SJCRH30 (cell line): ENCODE data around the gene SLC12A1. TPM values are rescaled to one million over a fixed set of nuclear protein-coding genes. Genes with fewer than 3 reads are reported as not detected.
A peak's percentile ranks its signal among the peaks of the same experiment; 100 is the strongest.
"Not testable (repeated sequence)": the region's sequence is repeated elsewhere in the genome, so short reads cannot be mapped to it uniquely, and the experiment has no call there.

Experiments
- DNase-seq, 2 experiments: peaks; one replicate each; pipeline ENCODE4 v3.0.0-alpha.2; 2015 to 2020
- H3K27ac ChIP-seq: fragments of 250-450 bp; sonication (Bioruptor Pico); 2 replicates; pipeline ENCODE4 v1.5.1; 2020; ENCODE audit warnings: mild to moderate bottlenecking, moderate library complexity
- H3K27me3 ChIP-seq: fragments of 250-450 bp; sonication (Bioruptor Pico); 2 replicates; pipeline ENCODE4 v1.5.1; 2020; ENCODE audit warnings: mild to moderate bottlenecking, moderate library complexity
- H3K36me3 ChIP-seq: fragments of 250-450 bp; sonication (Bioruptor Pico); 2 replicates; pipeline ENCODE4 v1.5.1; 2020; ENCODE audit warnings: mild to moderate bottlenecking, moderate library complexity
- H3K4me1 ChIP-seq: fragments of 250-450 bp; sonication (Bioruptor Pico); 2 replicates; pipeline ENCODE4 v1.5.1; 2020; ENCODE audit warnings: mild to moderate bottlenecking, moderate library complexity
- H3K4me3 ChIP-seq: fragments of 250-450 bp; sonication (Bioruptor Pico); 2 replicates; pipeline ENCODE4 v1.5.1; 2020; ENCODE audit warnings: mild to moderate bottlenecking, moderate library complexity
- H3K9me3 ChIP-seq: fragments of 250-450 bp; sonication (Bioruptor Pico); replicated peaks from 2 replicates; pipeline ENCODE4 v1.5.1; 2020; ENCODE audit warnings: mild to moderate bottlenecking, moderate library complexity
- total RNA-seq: library from RNA; depleted of rRNA; stranded (reverse); fragments of >200 nt; shearing (Covaris generic); gene quantifications from 2 replicates; pipeline ENCODE4 v1.2.3, GENCODE V29; 2014

Gene SLC12A1
- total RNA-seq, 1 experiment from 2014 or later = not detected

- Histone ChIP-seq H3K4me1 (no peaks in the 10 kb centered on the region), H3K9me3 (no peaks in the 10 kb centered on the region), H3K4me3 (no peak overlapping the region), H3K27me3 (no peaks in the 10 kb centered on the region), H3K36me3 (no peaks in the 10 kb centered on the region), H3K27ac (no peak overlapping the region)
- no peak for DNase-seq
Measured at GRCh38 chr15:48309740-48310139, 103.6 kb downstream of the SLC12A1 start.

- H3K27me3 ChIP-seq = no peaks in the 10 kb centered on the region
- no peak overlapping the region for H3K4me3 ChIP-seq
- no peaks in the 10 kb centered on the region for H3K9me3 ChIP-seq
- no peak for DNase-seq
- no peaks in the 10 kb centered on the region for H3K36me3 ChIP-seq
- no peaks in the 10 kb centered on the region for H3K4me1 ChIP-seq
- no peak overlapping the region for H3K27ac ChIP-seq
Measured at GRCh38 chr15:48313216-48313615, 107.1 kb downstream of the SLC12A1 start.

- Histone ChIP-seq H3K4me3 (no peak overlapping the region), H3K27me3 (no peaks in the 10 kb centered on the region), H3K9me3 (no peaks in the 10 kb centered on the region), H3K27ac (no peak overlapping the region), H3K36me3 (no peaks in the 10 kb centered on the region), H3K4me1 (no peaks in the 10 kb centered on the region)
- no peak for DNase-seq
Measured at GRCh38 chr15:48315041-48315440, 108.9 kb downstream of the SLC12A1 start.

- Histone ChIP-seq H3K4me1 (no peaks in the 10 kb centered on the region), H3K4me3 (no peak overlapping the region), H3K9me3 (no peaks in the 10 kb centered on the region), H3K27ac (no peak overlapping the region), H3K36me3 (no peaks in the 10 kb centered on the region), H3K27me3 (no peaks in the 10 kb centered on the region)
- DNase-seq = no peak
Measured at GRCh38 chr15:48317221-48317620, 111.1 kb downstream of the SLC12A1 start.

- no peak for DNase-seq
- Histone ChIP-seq H3K27me3 (no peaks in the 10 kb centered on the region), H3K4me1 (no peaks in the 10 kb centered on the region), H3K9me3 (no peaks in the 10 kb centered on the region), H3K36me3 (no peaks in the 10 kb centered on the region), H3K4me3 (no peak overlapping the region), H3K27ac (no peak overlapping the region)
Measured at GRCh38 chr15:48318131-48318530, 112.0 kb downstream of the SLC12A1 start.

GRCh38 chr15:48323294-48323693, 117.2 kb downstream of the SLC12A1 start:
- H3K4me3 ChIP-seq = no peak overlapping the region
- H3K9me3 ChIP-seq = no peaks in the 10 kb centered on the region
- no peaks in the 10 kb centered on the region for H3K36me3 ChIP-seq
- H3K27ac ChIP-seq = no peak overlapping the region
- H3K4me1 ChIP-seq = no peaks in the 10 kb centered on the region
- H3K27me3 ChIP-seq = no peaks in the 10 kb centered on the region
- no peak for DNase-seq

GRCh38 chr15:48324949-48325348, 118.8 kb downstream of the SLC12A1 start:
- H3K27me3 ChIP-seq = no peaks in the 10 kb centered on the region
- no peak overlapping the region for H3K27ac ChIP-seq
- no peak overlapping the region for H3K4me3 ChIP-seq
- no peaks in the 10 kb centered on the region for H3K36me3 ChIP-seq
- no peak for DNase-seq
- H3K9me3 ChIP-seq = no peaks in the 10 kb centered on the region
- H3K4me1 ChIP-seq = peaks cover under 1% of the 10 kb centered on the region; the same call in 1 of the 2 replicates

GRCh38 chr15:48325400-48325799, 119.3 kb downstream of the SLC12A1 start:
- Histone ChIP-seq H3K4me1 (peaks cover 3% of the 10 kb centered on the region; the same call in 1 of the 2 replicates), H3K27ac (no peak overlapping the region), H3K36me3 (no peaks in the 10 kb centered on the region), H3K4me3 (no peak overlapping the region), H3K27me3 (no peaks in the 10 kb centered on the region), H3K9me3 (no peaks in the 10 kb centered on the region)
- no peak for DNase-seq

GRCh38 chr15:48326180-48326579, 120.1 kb downstream of the SLC12A1 start:
- not testable (repeated sequence) for H3K27me3 ChIP-seq, H3K27ac ChIP-seq, H3K4me1 ChIP-seq, DNase-seq, H3K9me3 ChIP-seq, H3K4me3 ChIP-seq, H3K36me3 ChIP-seq

- peaks cover 3% of the 10 kb centered on the region; the same call in 1 of the 2 replicates for H3K4me1 ChIP-seq
- peak in 1 of 2 experiments; percentile 17 for DNase-seq
- peak overlapping the region; percentile 95 for H3K27ac ChIP-seq
- no peaks in the 10 kb centered on the region for H3K36me3 ChIP-seq
- peak overlapping the region; percentile 93 for H3K4me3 ChIP-seq
- H3K9me3 ChIP-seq = no peaks in the 10 kb centered on the region
- no peaks in the 10 kb centered on the region for H3K27me3 ChIP-seq
Measured at GRCh38 chr15:48330105-48330785, 124.1 kb downstream of the SLC12A1 start.

- no peaks in the 10 kb centered on the region for H3K27me3 ChIP-seq
- H3K27ac ChIP-seq = peak within 1 kb of the TSS; percentile 95
- peaks cover 2% of the 10 kb centered on the region; the same call in 1 of the 2 replicates for H3K36me3 ChIP-seq
- H3K9me3 ChIP-seq = no peaks in the 10 kb centered on the region
- peaks cover 3% of the 10 kb centered on the region; the same call in 1 of the 2 replicates for H3K4me1 ChIP-seq
- DNase-seq = peak; percentile 76 to 78
- H3K4me3 ChIP-seq = peak within 1 kb of the TSS; percentile 93
Measured at GRCh38 chr15:48330855-48331795, 125.0 kb downstream of the SLC12A1 start, which contains the start of gene DUT. Gene DUT (plus strand): TSS chr15:48331429. CDS start chr15:48331516, 87 bp downstream.

GRCh38 chr15:48331796-48332641, 125.9 kb downstream of the SLC12A1 start:
- Histone ChIP-seq H3K36me3 (peaks cover 2% of the 10 kb centered on the region), H3K27ac (peak overlapping the region; percentile 95), H3K9me3 (no peaks in the 10 kb centered on the region), H3K4me1 (peaks cover 3% of the 10 kb centered on the region; the same call in 1 of the 2 replicates), H3K27me3 (no peaks in the 10 kb centered on the region), H3K4me3 (peak overlapping the region; percentile 93)
- peak; percentile 81 for DNase-seq

- Histone ChIP-seq H3K9me3 (no peaks in the 10 kb centered on the region), H3K4me3 (peak overlapping the region; percentile 93), H3K36me3 (peaks cover 2% of the 10 kb centered on the region), H3K4me1 (peaks cover 3% of the 10 kb centered on the region; the same call in 1 of the 2 replicates), H3K27me3 (no peaks in the 10 kb centered on the region), H3K27ac (peak overlapping the region; percentile 95)
- DNase-seq = peak in 1 of 2 experiments; percentile 11
Measured at GRCh38 chr15:48332642-48333034, 126.5 kb downstream of the SLC12A1 start.

GRCh38 chr15:48333540-48333939, 127.4 kb downstream of the SLC12A1 start:
- Histone ChIP-seq H3K4me3 (no peak overlapping the region; the same call in 1 of the 2 replicates), H3K36me3 (peaks cover 2% of the 10 kb centered on the region)

More at GRCh38 chr15:48333540-48333939, 127.4 kb downstream of the SLC12A1 start:
- no peaks in the 10 kb centered on the region for H3K27me3 ChIP-seq
- peaks cover 3% of the 10 kb centered on the region; the same call in 1 of the 2 replicates for H3K4me1 ChIP-seq
- H3K27ac ChIP-seq = no peak overlapping the region
- no peaks in the 10 kb centered on the region for H3K9me3 ChIP-seq
- DNase-seq = no peak
